GM18519 (cell line): ENCODE measurements around the gene PCSK5.

Experiments used
- ATAC-seq: cut with Tn5 transposase; IDR thresholded peaks from one replicate; pipeline ENCODE4 v1.9.1; 2021; ENCODE audit warnings: mild to moderate bottlenecking, moderate library complexity; ENCODE audit not compliant: unreplicated experiment, low FRiP score

Gene PCSK5

DNA sequence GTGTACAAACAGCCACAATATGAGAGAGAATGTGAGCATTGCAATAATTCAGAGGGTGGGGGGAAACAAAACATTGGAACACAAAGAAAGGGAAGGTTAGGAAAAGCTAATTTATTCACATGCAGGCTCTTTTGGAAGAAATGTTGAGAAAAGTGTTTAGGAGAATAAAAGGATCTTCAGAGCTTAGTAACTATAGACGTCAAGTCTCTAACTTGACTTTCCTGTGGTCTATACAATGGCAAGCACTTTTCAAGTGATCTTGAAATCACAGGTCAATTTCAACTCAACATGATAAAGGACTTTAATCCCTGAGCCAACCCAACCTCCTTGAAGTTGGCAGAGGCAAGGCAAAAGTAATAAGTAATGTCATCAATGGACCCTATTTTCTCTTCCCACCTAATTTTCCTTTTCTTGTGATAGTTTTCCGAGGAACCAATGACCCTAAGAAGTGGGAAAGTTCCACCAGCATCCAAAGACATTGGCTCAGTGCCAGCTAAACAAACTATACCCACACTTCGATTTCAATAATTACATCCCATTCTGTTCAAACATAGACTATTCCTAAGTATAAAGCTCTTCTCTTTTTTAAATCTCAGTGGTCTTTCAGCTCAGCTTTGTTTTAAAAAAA, 480.0 kb downstream of the PCSK5 start:
- no peak for ATAC-seq

DNA sequence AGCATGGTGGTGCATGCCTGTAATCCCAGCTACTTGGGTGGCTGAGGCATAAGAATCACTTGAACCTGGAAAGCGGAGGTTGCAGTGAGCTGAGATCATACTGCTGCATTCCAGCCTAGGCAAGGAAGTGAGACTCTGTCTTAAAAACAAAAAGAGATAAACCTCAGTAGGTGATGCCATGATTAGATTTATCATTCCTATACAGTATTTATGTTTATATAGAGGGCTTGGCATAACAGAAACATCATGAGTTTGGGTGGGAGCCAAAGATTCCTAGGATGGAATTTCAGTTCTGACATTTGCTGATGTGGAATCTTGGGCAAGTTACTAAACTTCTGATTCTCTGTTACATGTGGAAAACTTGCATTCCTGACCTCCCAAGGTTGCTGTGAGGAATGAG, 481.4 kb downstream of the PCSK5 start:
- ATAC-seq: no peak

DNA sequence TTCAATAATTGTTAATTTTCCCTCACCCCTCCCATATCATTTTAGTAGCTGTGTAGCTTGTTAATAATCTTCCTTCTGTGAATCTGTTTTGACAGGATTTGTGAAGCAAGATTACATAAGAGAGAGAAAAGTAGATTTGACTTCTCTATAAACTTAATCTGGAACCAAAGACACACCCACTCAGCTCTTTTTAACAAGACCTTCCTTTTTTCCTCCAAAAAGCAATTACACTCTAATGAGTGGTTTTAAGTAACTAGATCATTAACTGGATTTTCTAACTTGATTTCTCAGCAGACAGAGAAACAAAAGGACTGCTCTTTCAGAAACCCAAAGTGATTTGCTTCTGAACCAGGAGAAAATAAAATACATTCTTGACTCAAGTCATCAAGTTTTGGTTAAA, 481.9 kb downstream of the PCSK5 start:
- no peak for ATAC-seq

DNA sequence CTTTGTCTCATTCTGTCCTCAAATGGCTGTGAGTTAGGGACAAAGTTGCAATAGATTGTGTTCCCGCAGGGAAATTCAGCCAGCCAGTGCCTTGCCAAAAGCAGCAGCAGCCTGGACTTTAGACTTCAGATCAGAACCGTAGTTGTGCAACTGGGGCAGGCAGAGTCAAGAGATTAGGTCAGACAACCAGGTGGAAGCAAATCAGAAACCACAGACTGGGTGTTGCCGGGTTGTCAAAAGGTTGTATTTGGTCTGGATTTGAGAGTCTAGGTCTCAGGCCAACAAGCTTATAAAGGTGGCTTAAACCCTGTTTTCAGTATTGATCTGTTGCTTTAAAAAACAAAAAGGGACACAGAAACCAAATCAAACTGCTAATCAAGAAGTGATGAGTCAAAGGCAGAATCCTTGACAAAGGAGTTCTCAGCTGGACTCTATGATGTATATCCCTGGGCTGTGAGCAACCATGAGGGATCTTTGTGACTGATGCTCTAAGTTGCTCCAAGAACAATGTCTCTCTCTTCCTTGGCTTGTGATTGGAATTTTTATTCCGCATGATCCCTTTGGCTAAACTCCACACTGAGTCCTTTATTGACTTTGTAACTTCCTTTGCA, 482.8 kb downstream of the PCSK5 start:
- no peak for ATAC-seq

DNA sequence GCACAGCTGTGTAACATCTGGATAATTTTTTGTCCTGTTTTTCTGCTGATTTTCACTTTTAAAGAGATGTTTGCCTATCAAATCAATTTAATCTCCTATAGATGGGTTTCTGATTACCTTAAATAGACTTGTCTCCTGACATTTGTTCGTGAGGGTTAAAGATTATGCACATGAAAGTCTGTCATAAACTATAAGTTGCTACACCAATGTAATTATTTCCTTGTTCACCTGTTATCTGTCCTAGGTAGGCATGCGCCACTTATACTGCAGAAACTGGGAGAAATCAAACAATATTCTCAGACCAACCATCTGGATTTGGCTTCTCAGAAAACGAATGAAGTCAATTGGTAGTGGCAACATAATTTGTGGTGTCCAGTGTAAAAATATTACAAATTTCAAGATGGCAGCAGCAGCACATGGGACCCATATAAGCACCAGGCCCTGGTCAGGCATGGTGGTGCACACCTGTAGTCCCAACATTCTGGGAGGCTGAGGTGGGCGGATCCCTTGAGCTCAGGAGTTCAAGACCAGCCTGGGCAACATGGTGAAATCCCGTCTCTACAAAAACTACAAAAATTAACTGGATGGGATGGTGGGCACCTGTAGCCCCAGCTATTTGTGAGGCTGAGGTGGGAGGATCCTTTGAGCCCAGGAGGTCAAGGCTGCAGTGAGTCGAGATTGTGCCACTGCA, 483.5 kb downstream of the PCSK5 start:
- no peak for ATAC-seq

DNA sequence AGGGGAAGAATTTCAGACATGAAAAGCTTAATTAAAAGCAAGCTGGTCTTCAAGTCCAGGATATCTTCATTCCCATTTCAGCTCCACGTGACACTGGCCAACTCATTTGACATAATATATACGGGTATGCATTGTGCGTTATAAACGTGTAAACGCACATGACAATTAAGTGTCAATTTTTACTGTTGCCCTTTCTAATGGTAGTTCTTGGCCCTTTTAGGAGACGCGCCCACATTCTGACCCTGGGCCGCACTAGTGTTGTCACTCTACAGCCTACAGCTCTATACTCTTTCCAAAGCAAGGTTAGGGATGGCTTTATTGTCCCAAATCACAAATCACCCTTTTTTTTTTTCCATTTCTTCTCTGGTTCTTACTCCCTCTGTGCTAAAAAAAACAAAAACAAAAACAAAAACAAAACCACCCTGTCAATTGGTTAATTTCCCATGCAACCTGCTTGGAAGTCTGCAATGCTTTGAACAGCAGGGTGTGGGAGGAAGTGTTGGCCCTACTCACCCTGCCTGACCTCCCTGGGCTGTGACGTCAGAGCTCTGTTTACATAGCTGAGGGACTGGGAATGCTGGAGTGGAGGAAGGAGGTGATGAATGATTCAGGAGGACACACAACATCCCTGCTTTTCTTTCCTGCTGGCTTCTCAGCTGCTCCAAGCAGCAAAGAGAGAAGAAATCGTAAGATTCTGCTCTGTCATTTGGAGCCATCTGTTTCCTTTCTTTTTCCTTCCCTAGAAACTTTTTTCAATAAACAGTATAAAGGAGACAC, 484.5 kb downstream of the PCSK5 start:
- no peak for ATAC-seq

DNA sequence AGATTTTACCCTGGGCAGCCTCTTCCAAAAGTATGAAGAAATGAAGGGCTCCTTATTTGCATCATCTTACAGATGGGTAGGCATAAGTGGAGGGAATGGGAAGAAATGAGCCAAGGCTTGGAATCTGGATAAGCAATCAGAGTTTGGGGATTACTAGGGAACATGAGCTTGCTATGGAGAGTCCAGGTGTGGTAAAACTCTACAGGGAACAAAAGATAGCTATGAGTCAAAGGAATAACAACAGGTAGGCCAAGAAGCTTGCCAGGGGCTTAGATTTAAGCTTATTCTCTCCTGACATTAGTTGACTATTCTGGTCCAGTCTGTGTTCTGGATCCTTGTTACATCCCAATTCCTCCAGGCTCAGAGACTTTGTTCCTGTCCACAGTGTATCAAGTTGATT, 487.3 kb downstream of the PCSK5 start:
- ATAC-seq: no peak

DNA sequence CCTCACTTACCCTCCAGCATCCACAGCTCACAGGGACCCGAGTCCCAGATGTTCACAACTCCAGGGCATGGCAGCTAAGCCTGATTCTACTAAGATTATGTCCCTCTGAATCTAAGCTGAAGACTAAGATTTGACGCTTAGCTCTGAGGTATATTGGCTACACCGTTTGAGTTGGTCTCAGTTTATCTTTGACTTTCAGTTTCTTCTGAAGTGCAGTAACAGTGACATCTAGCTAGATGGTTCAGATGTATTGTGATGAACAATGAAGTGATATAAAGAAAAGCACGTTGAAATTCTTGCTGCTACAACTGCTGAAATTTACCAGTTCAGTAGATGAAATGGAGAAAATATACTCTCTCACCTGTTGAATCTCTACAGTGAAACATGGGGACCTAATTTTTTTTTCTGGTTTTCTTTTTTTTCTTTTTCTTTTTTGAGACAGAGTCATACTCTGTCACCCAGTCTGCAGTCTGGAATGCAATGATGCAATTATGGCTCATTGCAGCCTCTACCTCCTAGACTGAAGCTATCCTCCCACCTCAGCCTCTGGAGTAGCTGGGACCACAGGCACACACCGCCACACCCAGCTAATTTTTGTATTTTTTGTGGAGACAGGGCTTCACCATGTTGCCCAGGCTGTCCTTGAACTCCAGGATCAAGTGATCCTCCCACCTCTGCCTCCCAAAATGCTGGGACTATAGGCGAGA, 488.0 kb downstream of the PCSK5 start:
- ATAC-seq: no peak

DNA sequence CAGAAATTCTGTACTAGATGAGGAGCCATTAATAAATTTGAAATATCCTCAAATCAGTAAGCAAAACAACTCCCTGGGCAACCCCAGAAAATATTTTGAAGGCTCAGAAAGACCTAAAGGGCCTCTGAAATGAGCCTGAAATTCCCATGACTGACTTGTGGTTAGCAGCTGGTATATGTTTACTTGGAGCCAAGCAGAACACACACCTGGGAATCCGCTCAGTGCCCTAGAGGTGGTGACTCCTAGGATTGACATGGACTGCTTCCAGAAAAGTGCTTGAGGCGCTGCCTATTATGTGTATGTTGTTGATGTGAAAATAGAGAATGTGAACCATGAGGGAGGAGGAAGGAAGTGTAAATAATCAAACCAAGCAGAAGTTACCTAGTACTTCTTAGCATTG, 489.0 kb downstream of the PCSK5 start:
- ATAC-seq: no peak

DNA sequence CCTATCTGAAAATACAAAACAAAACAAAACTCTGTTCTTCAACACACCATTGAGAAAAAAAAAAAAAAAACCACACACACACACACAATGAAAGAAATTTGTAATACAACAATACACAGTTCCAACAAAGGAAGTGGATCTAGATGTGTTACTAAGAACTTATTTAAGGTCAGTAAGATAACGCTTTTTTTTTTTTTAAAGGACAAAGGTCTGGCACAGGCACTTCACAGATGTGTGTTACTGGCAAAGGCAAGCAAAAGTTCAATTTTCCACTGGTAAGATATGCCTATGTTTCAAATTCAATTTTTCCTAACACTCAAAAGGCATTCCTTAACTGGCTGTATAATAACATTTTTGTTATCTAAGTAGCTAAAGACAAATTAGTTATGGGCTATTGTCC, 500.2 kb downstream of the PCSK5 start:
- ATAC-seq: no peak

DNA sequence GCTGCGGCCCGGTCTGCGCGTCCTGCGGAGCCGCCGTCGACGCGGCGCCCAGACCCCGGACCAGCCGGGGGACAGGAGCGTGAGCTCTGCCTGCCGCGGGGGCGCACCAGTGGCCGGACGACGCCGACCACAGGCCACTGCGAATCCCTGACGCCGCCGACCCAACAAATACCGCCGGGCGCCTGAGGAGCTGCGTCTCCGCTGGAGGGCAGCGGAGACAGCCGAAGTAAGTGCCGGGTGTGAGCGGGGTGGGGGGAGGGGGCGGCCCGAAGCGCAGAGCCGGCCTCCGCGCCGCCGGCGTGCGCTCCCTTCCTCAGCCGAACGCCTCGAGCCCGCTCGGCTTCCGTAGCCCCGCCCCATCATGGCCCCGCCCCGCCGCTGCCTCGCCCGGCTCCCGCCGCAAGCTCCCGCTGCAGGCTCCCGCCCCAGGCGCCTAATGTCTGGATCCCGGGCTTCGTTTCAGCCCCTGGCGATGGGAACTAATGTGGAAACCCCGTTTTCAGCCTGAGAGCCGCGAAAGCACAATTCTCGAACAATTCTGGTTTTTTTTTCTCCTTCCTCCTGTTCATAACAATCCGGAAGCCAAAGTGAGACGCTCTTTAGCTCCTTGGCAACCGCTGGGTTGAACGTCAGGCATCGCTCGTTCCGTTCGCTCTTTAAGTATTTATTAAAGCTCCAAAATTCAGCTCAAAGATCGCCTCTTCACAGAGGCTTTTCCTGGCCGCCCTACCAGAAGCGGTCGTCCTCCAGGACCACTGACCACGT, 503.9 kb downstream of the PCSK5 start, which contains the start of gene RFK:
RFK (minus strand) TSS at position 232 of the 765 bp plus-strand sequence. CDS start 255 bp downstream, outside the sequence.
- peak; percentile 62 for ATAC-seq

DNA sequence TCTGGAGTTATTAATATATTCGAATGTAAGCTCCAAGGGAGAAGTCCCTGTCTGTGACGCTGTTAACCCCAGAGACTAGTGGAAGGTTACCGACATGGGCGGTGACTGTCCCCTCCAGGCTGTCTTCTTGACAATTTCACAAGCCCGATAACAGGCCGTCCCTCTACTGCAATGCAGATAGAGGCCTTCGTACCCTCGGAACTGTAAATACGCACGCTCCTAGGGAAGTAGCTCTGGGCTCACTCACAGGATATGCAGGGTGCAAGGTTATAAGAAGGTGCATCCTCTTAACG, 504.4 kb downstream of the PCSK5 start:
- ATAC-seq: peak; percentile 52

DNA sequence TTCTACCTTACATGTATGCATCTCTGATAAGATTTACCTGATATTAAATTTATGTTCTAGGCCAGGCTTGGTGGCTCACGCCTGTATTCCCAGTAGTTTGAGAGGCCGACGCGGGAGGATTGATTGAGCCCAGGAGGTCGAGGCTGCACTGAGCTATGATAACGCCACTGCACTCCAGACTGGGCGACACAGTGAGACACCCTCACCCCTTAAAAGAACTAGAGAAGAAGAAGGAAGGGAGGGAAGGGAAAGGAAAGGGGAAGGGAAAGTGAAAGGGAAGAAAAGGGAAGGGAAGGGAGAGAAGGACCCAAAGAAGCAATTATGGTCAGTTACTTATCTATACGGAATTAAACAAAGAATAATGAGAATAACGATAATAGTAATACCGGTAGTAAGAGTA, 504.9 kb downstream of the PCSK5 start:
- no peak for ATAC-seq

DNA sequence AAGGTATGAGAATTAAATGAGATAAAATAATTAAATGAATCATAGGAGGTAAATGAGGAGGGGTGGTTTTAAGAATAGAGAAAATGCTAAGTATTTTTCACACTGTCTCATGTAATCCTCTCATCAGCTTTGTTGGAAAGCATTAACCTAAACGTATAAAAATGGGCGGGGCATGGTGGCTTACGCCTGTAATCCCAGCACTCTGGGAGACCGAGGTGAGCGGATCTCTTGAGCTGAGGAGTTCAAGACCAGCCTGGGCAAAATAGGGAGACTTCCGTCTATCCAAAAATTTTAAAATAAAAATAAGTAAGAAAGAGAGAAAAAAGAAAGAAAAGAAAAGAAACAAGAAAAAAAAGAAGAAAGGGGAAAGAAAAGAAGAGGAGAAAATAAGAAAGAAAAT, 505.7 kb downstream of the PCSK5 start:
- ATAC-seq: no peak

DNA sequence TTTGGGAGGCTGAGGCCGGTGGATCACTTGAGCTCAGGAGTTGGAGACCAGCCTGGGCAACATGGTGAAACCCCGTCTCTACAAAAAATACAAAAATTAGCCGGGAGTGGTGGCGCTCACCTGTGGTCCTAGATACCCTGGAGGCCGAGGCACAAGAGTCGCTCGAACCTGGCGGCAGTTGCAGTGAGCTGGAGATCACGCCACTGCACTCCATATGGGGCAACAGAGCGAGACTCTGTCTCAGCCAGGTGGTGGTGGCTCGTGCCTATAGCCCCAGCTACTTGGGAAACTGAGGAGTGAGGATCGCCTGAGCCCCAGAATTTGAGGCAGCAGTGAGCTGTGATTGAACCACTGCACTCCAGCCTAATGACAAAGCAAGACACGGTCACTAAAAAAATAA, 506.1 kb downstream of the PCSK5 start:
- no peak for ATAC-seq

DNA sequence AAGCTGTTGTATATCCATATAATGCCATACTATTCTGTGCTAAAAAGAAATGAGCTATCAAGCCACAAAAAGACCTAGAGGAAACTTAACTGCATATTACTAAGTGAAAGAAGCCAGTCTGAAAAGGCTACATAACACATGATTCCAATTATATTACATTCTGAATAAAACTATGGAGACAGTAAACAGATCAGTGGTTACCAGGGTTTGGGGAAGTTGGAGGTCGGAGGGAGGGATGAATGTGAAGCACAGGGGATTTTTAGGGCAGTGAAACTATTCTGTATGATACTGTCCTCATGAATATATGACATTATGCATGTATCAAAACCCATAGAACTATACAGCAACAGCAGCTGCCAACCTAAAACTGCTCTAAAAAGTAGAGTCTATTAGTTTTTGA, 509.4 kb downstream of the PCSK5 start:
- ATAC-seq: no peak

DNA sequence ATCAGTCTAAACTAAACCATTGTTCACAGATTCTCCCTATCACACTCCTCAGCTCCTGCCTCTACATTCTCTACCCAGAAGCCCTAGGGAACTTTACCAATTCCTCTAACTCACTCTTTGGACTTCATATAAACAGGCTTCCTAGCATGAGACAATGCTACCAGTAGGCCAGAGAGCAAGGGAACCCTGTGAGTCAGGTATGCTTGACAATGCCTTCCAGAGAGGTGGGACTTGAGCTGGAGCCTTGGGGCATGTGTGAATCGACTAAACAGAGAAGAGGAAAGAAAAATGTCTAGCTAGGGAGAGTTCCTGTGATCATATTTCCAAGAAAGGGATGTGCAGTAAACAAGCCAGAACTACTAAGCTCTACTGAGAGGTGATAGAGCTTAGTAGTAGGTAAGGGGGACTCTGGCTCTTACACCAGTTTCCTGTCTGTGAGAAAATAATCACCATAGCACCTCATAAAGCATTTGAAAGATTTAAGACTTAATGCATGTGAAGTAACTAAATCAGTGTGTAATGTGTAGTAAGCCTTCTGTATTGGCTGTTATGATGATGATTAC, 510.1 kb downstream of the PCSK5 start:
- no peak for ATAC-seq

DNA sequence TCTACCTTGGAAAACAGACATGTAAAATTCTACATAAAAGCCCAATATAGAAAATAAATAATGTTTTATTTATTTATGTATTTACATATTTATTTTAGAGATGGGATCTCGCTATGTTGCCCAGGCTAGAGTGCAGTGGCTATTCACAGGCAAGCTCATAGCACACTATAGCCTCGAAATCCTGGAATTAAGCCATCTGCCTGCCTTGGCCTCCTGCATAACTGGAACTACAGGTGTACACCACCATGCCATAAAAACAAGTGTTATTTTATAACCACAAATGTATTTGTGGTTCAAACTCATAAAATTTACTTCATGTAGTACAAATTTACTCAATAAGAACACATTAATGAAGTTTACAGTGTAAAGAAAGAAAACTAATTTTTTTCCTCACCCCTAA, 510.7 kb downstream of the PCSK5 start:
- no peak for ATAC-seq

DNA sequence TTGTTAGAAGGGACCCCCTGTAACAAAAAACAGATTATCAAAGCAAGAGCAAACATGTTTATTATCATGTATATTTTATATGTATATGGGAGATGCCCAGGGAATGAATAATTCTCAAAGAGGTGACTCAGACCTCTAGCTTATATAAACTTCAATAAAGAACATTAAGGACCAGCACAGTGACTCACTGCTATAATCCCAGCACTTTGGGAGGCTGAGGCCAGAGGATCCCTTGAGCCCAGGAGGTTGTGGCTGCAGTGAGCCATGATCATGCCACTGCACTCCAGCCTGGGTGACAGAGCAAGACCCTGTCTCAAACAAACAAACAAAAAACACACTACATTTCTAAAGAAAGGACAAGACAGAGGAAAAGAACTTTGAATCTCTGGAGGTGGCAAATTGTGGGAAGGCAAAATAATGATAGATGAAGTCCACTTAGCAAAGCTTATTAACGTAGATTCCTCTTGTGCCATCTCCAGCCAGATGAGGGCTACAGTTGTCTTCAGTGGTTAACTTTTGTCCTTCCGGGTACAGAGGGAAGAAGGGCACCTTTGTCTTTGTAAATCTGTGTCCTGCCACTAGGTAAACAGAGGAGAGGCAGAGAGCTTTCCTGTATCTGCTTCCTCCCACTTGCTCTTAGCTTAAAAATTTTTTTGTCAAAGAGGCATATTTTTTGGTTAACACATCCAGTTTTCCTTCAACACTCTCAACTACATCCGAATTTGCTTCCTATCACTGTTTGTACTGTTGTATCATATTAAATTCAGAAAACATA, 511.3 kb downstream of the PCSK5 start:
- no peak for ATAC-seq
